Heart right ventricle (tissue), 16 donors: ENCODE measurements around the gene LMX1B. TPM values are rescaled to one million over a fixed set of nuclear protein-coding genes. Genes with fewer than 3 reads are reported as not detected.

ENCODE experiments used
- ATAC-seq, 8 donors: fragments of 200-7000 bp; cut with Tn5 transposase; one replicate each; pipeline ENCODE4 v1.9.1; 2020; ENCODE audit warnings: mild to moderate bottlenecking in 8 of 8, moderate library complexity in 8 of 8, moderate number of reproducible peaks in 1 of 8
- DNase-seq, 2 donors: peaks; one replicate each; pipeline ENCODE4 v3.0.0-alpha.2; 2020
- H3K27ac ChIP-seq, 10 donors: fragments of 200-600 bp; sonication (generic) in 2 of 10; one replicate each; pipeline versions ENCODE4 v1.5.0 to v1.8.0; 2020 to 2022; ENCODE audit warnings: mild to moderate bottlenecking in 3 of 10
- H3K27me3 ChIP-seq, 7 donors: fragments of 200-600 bp; one replicate each; pipeline ENCODE4 v1.8.0; 2021 to 2022; ENCODE audit warnings: mild to moderate bottlenecking in 2 of 7
- H3K36me3 ChIP-seq, 9 donors: fragments of 200-600 bp; sonication (generic) in 1 of 9; one replicate each; pipeline versions ENCODE4 v1.5.0 to v1.8.0; 2020 to 2022; ENCODE audit warnings: mild to moderate bottlenecking in 2 of 9
- H3K4me1 ChIP-seq, 9 donors: fragments of 200-600 bp; sonication (generic) in 1 of 9; one replicate each; pipeline versions ENCODE4 v1.5.0 to v1.8.0; 2020 to 2022; ENCODE audit warnings: mild to moderate bottlenecking in 4 of 9
- H3K4me3 ChIP-seq, 10 donors: fragments of 200-600 bp; sonication (generic) in 2 of 10; one replicate each; pipeline versions ENCODE4 v1.5.0 to v1.8.0; 2020 to 2022; ENCODE audit warnings: mild to moderate bottlenecking in 7 of 10, moderate library complexity in 2 of 10
- H3K9me3 ChIP-seq, 11 donors: fragments of 200-600 bp in 10 of 11; sonication (generic) in 2 of 11; one replicate each; pipeline versions ENCODE4 v1.5.0 to v1.8.0; 2013 to 2022; ENCODE audit warnings: mild to moderate bottlenecking in 2 of 11, control low read depth in 1 of 11, moderate library complexity in 1 of 11
- WGBS, 2 donors: extraction: QIAGEN DNeasy Blood & Tissue Kit; methylation state at CpG; one replicate each; pipeline ENCODE4 v1.1.7; 2013; ENCODE audit warnings: inconsistent platforms in 1 of 2; 5-methylcytosine and 5-hydroxymethylcytosine counted together
- intact Hi-C, 10 donors: fragments of 100-400 bp; cut with DNase I; formaldehyde crosslinking; loops; one replicate each; pipeline versions ENCODE4 v1.11.1 to v1.14.2; 2022
- polyA plus RNA-seq, 2 donors: library from polyadenylated mRNA; stranded (reverse); fragments of 200-250 nt; gene quantifications; one replicate each; pipeline ENCODE4 v1.2.3, GENCODE V29; 2013
- total RNA-seq, 10 donors: library from RNA; stranded (reverse); fragmentation: NEBNext Ultra II Directional in 3 of 10; extraction: Animal tissue kit (Norgen Biotek cat#: 25700) in 3 of 10; gene quantifications; one replicate each; pipeline versions ENCODE4 v1.2.1 to v1.2.4, GENCODE V29; 2021 to 2023
- TF ChIP-seq, protein P1 (sequence below), 9 donors: fragments of 200-600 bp; sonication (generic) in 2 of 9; IDR thresholded peaks; one replicate each; pipeline versions ENCODE4 v1.5.0 to v1.8.0; 2021 to 2022; ENCODE audit warnings: antibody characterized with exemption in 9 of 9, mild to moderate bottlenecking in 5 of 9, moderate library complexity in 1 of 9
- donor health status: Arrhythmogenic right ventricular cardiomyopathy.
- donor health status: ischemic (EF 13 %, LVEDD 7.1; RV severe dilation, severe dysfunction).
- donor health status: healthy with polysubstance abuse.
- donor health status: DM: no; HTN: yes; CAD: no.
- donor health status: DM: no; HTN: no; CAD: no.
- donor health status: ischemic (EF 25% LVEDD 6.9; RV normal size, moderate dysfunction).
- donor health status: ischemic (EF 25% LVEDD 5.7; RV mildly dilated, moderate dysfunction).
- donor health status: healthy.
- donor health status: DM: yes; HTN: yes; CAD: no.
- donor health status: Ischemic cardiomyopathy.
- donor health status: ischemic (EF 35%, LVEDD 5.7; RV mildly dilated, moderate dysfunction).
- donor health status: nonischemic (EF 11% LVEDD 7.7; RV severe dilation, severe dysfunction).
- donor health status: DM: yes; HTN: yes; CAD: no.
- donor health status: PGD.
- donor health status: ischemic (EF 29% LVEDD 5.4; RV normal size, mild dysfunction).
- donor health status: nonischemic (EF 23%, LVEDD 6.1; RV moderate dilation, normal function).

The LMX1B gene
- total and polyA plus RNA-seq, 12 donors: 0.25 to 0.97 (median 0.37) TPM

DNA sequence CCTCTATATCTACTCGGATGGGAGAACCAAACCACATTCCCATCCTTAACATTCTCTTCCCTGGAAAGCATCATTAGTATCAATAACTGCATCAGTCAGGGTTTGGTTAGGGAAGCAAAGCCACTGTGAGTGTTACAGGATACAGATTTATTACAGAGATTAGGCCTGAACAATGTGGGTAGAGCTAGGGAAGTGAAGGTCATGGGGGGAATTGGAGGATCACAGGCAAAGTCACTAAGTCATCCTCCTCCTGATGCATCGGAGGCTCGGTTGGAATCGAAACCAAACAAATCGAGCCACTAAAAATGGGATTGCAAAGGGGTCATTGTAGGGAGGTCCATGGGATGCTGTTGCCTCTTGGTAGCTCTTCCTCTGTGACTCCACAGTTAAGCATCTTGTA, 129.3 kb downstream of the LMX1B start:
- Histone ChIP-seq H3K9me3 (no peaks in the 10 kb centered on the region), H3K4me3 (no peak overlapping the region), H3K4me1 (peaks cover 0 to 8% (median 0%) of the 10 kb centered on the region in 9 donors), H3K27me3 (peaks cover 0 to 42% (median 16%) of the 10 kb centered on the region in 7 donors), H3K36me3 (no peaks in the 10 kb centered on the region), H3K27ac (no peak overlapping the region)
- TF ChIP-seq, protein P1, sequence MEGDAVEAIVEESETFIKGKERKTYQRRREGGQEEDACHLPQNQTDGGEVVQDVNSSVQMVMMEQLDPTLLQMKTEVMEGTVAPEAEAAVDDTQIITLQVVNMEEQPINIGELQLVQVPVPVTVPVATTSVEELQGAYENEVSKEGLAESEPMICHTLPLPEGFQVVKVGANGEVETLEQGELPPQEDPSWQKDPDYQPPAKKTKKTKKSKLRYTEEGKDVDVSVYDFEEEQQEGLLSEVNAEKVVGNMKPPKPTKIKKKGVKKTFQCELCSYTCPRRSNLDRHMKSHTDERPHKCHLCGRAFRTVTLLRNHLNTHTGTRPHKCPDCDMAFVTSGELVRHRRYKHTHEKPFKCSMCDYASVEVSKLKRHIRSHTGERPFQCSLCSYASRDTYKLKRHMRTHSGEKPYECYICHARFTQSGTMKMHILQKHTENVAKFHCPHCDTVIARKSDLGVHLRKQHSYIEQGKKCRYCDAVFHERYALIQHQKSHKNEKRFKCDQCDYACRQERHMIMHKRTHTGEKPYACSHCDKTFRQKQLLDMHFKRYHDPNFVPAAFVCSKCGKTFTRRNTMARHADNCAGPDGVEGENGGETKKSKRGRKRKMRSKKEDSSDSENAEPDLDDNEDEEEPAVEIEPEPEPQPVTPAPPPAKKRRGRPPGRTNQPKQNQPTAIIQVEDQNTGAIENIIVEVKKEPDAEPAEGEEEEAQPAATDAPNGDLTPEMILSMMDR (IDR thresholded peaks at IDR 0.05): no peak
- ATAC-seq (no peak), DNase-seq (no peak)
- intact Hi-C loops: no loop called here
- WGBS, 2 donors: 82 to 84% methylated on average over 5 of the region's 5 CpGs

DNA sequence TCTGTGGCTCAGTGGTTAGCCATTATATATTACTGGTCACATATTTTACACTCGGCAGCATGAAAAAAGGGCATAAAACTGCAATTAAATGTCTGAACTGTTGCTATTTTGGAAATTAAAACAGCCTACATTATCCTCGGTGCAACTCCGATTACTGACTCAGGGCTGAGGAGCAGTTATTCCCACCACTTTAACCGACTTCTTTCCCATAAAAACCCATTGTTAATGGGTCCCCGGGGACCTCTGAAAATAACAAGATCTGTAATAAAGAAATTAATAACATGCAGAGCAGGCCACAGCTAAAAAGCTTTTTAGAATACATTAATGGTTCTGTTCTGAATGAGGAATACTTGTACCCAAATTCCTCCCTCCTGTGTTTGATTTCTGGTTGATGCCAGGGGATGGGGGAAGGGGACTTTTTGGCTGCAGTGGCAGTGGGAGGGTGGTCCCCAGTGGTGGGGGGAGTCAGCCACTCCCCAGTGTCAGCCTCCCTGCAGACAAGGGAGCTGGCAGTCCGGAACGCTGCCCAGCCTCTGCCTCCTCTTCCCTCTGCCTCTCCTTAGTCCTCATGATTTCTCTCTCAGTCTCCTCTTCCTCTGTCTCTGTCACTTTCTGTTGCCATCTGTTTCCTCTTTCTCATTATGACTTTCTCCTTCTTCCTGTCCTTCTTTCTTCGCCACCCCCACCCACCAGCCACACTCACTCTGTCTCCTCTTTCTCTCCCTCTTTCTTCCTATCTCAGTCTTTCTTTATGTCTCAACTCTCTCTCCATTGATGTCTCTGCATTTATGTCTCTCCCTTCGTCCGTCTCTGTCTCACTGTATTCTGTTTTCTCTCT, 132.1 kb downstream of the LMX1B start:
- H3K4me3 ChIP-seq: no peak overlapping the region
- no peak overlapping the region for H3K27ac ChIP-seq
- H3K27me3 ChIP-seq: peaks cover 0 to 47% (median 15%) of the 10 kb centered on the region in 7 donors
- peaks cover 0 to 8% (median 0%) of the 10 kb centered on the region in 9 donors for H3K4me1 ChIP-seq
- DNase-seq (no peak), ATAC-seq (no peak)
- TF ChIP-seq, protein P1 (IDR thresholded peaks at IDR 0.05): no peak
- 53 to 59% methylated on average over 10 of the region's 10 CpGs for WGBS, 2 donors
- intact Hi-C loops: no loop called here
- H3K36me3 ChIP-seq: no peaks in the 10 kb centered on the region
- H3K9me3 ChIP-seq: peaks cover 0 to 7% (median 0%) of the 10 kb centered on the region in 11 donors

Other genes starting within 250 kb of the LMX1B start
- gene ZBTB43, start 191.1 kb downstream of the LMX1B start, total RNA-seq: 10 to 100 TPM; 32.8 to 58.4 (median 44.7) TPM
- 10 to 100 TPM in 1 of 2 donors, 1 to 10 TPM in 1; 7.6 to 13.5 TPM for gene ZBTB43, start 191.1 kb downstream of the LMX1B start, polyA plus RNA-seq
- gene ZBTB34, start 246.7 kb downstream of the LMX1B start, total RNA-seq: 1 to 10 TPM; 4.2 to 6.5 (median 5.3) TPM
- gene ZBTB34, start 246.7 kb downstream of the LMX1B start, polyA plus RNA-seq: 1 to 10 TPM; 1.6 to 2.8 TPM